Endothelial cell of umbilical vein (primary cell): ENCODE results near the gene POU6F2.

Experiments used
- CTCF ChIP-seq, 2 donors: IDR thresholded peaks; 1 replicate in 1 of 2; 2 replicates in 1 of 2; pipeline ENCODE4 v1.5.1; 2011; ENCODE audit warnings: low read length in 2 of 2, mild to moderate bottlenecking in 2 of 2, moderate library complexity in 2 of 2, control low read depth in 1 of 2, inconsistent platforms in 1 of 2, low read depth in 1 of 2; ENCODE audit not compliant: insufficient read depth in 1 of 2; ENCODE audit errors: extremely low read depth in 1 of 2
- EZH2 ChIP-seq: IDR thresholded peaks from 2 replicates; pipeline ENCODE4 v1.6.1; 2012; ENCODE audit warnings: borderline replicate concordance, low read depth, mild to moderate bottlenecking, moderate library complexity, low read length, inconsistent platforms; ENCODE audit not compliant: severe bottlenecking
- JUN ChIP-seq: IDR thresholded peaks from 2 replicates; pipeline ENCODE4 v1.6.1; 2011; ENCODE audit warnings: borderline replicate concordance, low read depth; ENCODE audit not compliant: insufficient read length, insufficient read depth
- POLR2A ChIP-seq: IDR thresholded peaks from 2 replicates; pipeline ENCODE4 v1.6.1; 2012; ENCODE audit warnings: low read depth, mild to moderate bottlenecking, control low read depth, low read length
- POLR2AphosphoS5 ChIP-seq: IDR thresholded peaks from 2 replicates; pipeline ENCODE4 v1.6.1; 2012; ENCODE audit warnings: low read depth, mild to moderate bottlenecking, control low read depth, low read length, moderate library complexity; ENCODE audit not compliant: insufficient read depth

- TF ChIP-seq CTCF (IDR thresholded peaks at IDR 0.05; ENCODE audit: extremely low read depth in 1 of 2, insufficient read depth in 1 of 2, low read depth in 1 of 2, low read length in 2 of 2) (no peak), JUN (no peak), EZH2 (no peak), POLR2A (no peak), POLR2AphosphoS5 (no peak)
Measured at GRCh38 chr7:39407137-39407536, 429.4 kb downstream of the POU6F2 start.
